ENCODE measurements around the gene TANC1. TPM values are rescaled to one million over a fixed set of nuclear protein-coding genes. Genes with fewer than 3 reads are reported as not detected.

The TANC1 gene
- total RNA-seq, 2 donors from 2014 or later = 2.9 to 9.5 TPM

DNA sequence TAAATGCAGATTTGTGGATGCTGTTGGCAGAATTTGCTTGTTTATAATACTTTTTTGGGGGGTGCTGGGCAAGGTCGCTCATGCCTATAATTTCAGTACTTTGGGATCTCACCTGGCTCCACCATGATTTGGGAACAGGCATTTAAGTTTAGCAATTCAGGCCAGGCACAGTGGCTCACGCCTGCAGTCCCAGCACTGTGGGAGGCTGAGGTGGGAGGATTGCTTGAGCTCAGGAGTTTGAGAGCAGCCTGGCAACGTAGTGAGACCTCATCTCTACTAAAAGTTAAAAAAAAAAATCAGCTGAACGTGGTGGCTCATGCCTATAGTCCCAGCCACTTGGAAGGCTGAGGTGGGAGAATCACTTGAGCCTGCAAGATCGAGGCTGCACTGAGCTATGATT lies 20.7 kb downstream of the TANC1 start:
- TF ChIP-seq, protein P1, sequence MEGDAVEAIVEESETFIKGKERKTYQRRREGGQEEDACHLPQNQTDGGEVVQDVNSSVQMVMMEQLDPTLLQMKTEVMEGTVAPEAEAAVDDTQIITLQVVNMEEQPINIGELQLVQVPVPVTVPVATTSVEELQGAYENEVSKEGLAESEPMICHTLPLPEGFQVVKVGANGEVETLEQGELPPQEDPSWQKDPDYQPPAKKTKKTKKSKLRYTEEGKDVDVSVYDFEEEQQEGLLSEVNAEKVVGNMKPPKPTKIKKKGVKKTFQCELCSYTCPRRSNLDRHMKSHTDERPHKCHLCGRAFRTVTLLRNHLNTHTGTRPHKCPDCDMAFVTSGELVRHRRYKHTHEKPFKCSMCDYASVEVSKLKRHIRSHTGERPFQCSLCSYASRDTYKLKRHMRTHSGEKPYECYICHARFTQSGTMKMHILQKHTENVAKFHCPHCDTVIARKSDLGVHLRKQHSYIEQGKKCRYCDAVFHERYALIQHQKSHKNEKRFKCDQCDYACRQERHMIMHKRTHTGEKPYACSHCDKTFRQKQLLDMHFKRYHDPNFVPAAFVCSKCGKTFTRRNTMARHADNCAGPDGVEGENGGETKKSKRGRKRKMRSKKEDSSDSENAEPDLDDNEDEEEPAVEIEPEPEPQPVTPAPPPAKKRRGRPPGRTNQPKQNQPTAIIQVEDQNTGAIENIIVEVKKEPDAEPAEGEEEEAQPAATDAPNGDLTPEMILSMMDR (conservative IDR thresholded peaks at IDR 0.05) = no peak
- Histone ChIP-seq H3K9ac (ENCODE audit: extremely low read depth, low read length, poor library complexity, severe bottlenecking) (no peak overlapping the region), H3K27ac (ENCODE audit: low read depth, low read length) (no peak overlapping the region), H3K4me3 (ENCODE audit: low read length) (no peak overlapping the region), H3K4me1 (ENCODE audit: control insufficient read depth, insufficient read depth, low read length) (peaks cover 14% of the 10 kb centered on the region), H3K36me3 (ENCODE audit: control insufficient read depth, insufficient read depth, low read length) (no peaks in the 10 kb centered on the region), H3K9me3 (ENCODE audit: control insufficient read depth, low read length) (no peaks in the 10 kb centered on the region), H3K27me3 (ENCODE audit: control insufficient read depth, insufficient read depth, low read length, poor library complexity, severe bottlenecking) (no peaks in the 10 kb centered on the region)
- Mint-ChIP-seq H3K27me3 (ENCODE audit: insufficient read depth) (peaks cover 21% of the 10 kb centered on the region), H3K4me1 (peaks cover 22% of the 10 kb centered on the region), H3K27ac (no peak overlapping the region), H3K4me3 (no peak overlapping the region), H3K36me3 (ENCODE audit: low read depth) (no peaks in the 10 kb centered on the region), H3K9me3 (no peaks in the 10 kb centered on the region)
- DNase-seq = no peak
- 81 to 95% methylated on average over 3 to 5 of the region's 5 CpGs for WGBS, 2 experiments (ENCODE audit: insufficient coverage in 1 of 2, insufficient read length in 1 of 2)

DNA sequence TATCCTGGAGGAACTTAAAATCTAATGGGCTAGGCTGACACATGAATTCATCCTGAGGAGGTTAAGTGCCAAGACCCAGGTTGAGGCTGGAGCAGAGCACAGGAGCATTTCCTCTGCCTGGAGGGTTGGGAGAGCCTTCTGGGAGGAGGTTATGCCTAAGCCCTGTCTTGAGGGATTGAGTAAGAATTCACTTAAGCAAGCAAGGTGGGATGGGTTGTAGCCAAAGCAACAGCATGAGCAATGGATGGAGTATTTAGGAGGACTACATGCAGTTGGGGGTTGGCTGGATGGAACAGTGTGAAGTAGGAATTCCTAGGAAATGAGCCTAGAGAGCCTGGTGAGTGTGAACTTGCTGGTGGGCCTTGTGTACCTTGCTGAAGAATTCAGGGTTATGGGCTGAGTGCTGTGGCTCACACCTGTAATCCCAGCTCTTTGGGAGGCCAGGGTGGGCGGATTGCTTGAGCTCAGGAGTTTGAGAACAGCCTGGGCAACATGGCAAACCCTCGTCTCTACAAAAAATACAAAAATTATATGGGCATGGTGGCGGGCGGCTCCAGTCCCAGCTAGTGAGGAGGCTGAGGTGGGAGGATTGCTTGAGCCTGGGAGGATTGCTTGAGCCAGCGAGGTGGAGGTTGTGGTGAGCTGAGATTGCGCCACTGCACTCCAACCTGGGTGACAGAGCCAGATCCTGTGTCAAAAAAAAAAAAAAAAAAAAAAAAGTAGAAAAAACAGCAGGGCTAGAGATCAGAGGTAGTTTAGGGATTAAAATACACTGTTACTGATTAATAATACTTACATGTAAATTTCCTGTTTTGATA lies 22.2 kb downstream of the TANC1 start:
- Histone ChIP-seq H3K27me3 (ENCODE audit: control insufficient read depth, insufficient read depth, low read length, poor library complexity, severe bottlenecking) (no peaks in the 10 kb centered on the region), H3K36me3 (ENCODE audit: control insufficient read depth, insufficient read depth, low read length) (no peaks in the 10 kb centered on the region), H3K9ac (ENCODE audit: extremely low read depth, low read length, poor library complexity, severe bottlenecking) (no peak overlapping the region), H3K27ac (ENCODE audit: low read depth, low read length) (no peak overlapping the region), H3K9me3 (ENCODE audit: control insufficient read depth, low read length) (no peaks in the 10 kb centered on the region), H3K4me3 (ENCODE audit: low read length) (no peak overlapping the region), H3K4me1 (ENCODE audit: control insufficient read depth, insufficient read depth, low read length) (peaks cover 19% of the 10 kb centered on the region)
- H3K27me3 Mint-ChIP-seq (ENCODE audit: insufficient read depth) = peaks cover 17% of the 10 kb centered on the region
- peaks cover 26% of the 10 kb centered on the region for H3K4me1 Mint-ChIP-seq
- WGBS, 2 experiments (ENCODE audit: insufficient coverage in 1 of 2, insufficient read length in 1 of 2) = 90 to 91% methylated on average over 4 to 6 of the region's 6 CpGs
- H3K9me3 Mint-ChIP-seq = no peaks in the 10 kb centered on the region
- no peak overlapping the region for H3K27ac Mint-ChIP-seq
- H3K4me3 Mint-ChIP-seq = no peak overlapping the region
- TF ChIP-seq, protein P1 (conservative IDR thresholded peaks at IDR 0.05) = no peak
- H3K36me3 Mint-ChIP-seq (ENCODE audit: low read depth) = no peaks in the 10 kb centered on the region
- peak; percentile 54 for DNase-seq

DNA sequence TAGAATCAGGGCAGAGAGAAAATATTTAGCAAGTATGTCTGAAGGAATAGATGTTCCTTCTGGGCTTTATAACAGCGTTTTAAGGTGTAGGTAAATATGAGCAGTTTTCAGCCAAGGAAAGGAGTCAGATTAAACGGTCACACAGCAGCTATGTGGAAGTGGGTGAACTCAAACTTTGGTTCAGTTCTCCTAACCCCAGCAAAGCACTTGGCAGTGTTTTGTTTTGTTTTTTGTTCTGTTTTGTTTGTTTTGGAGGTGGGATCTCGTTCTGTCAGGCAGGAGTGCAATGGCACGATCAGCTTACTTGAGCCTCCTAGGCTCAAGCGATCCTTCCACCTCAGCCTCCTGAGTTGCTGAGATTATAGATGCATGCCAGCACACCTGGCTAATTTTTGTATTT lies 24.6 kb downstream of the TANC1 start:
- Mint-ChIP-seq H3K9me3 (no peaks in the 10 kb centered on the region), H3K4me3 (no peak overlapping the region), H3K27me3 (ENCODE audit: insufficient read depth) (peaks cover 15% of the 10 kb centered on the region), H3K36me3 (ENCODE audit: low read depth) (no peaks in the 10 kb centered on the region), H3K27ac (no peak overlapping the region), H3K4me1 (peaks cover 38% of the 10 kb centered on the region)
- TF ChIP-seq, protein P1 (conservative IDR thresholded peaks at IDR 0.05) = no peak
- H3K4me1 ChIP-seq (ENCODE audit: control insufficient read depth, insufficient read depth, low read length) = peaks cover 33% of the 10 kb centered on the region
- no peak overlapping the region for H3K9ac ChIP-seq (ENCODE audit: extremely low read depth, low read length, poor library complexity, severe bottlenecking)
- no peaks in the 10 kb centered on the region for H3K9me3 ChIP-seq (ENCODE audit: control insufficient read depth, low read length)
- H3K4me3 ChIP-seq (ENCODE audit: low read length) = no peak overlapping the region
- H3K27me3 ChIP-seq (ENCODE audit: control insufficient read depth, insufficient read depth, low read length, poor library complexity, severe bottlenecking) = no peaks in the 10 kb centered on the region
- no peak for DNase-seq
- WGBS, 2 experiments (ENCODE audit: insufficient coverage in 1 of 2, insufficient read length in 1 of 2) = 94 to 95% methylated on average over 2 to 5 of the region's 5 CpGs
- H3K27ac ChIP-seq (ENCODE audit: low read depth, low read length) = no peak overlapping the region
- peaks cover 11% of the 10 kb centered on the region for H3K36me3 ChIP-seq (ENCODE audit: control insufficient read depth, insufficient read depth, low read length)
